Measurements from ENCODE around the gene TCF7L2.

DNA sequence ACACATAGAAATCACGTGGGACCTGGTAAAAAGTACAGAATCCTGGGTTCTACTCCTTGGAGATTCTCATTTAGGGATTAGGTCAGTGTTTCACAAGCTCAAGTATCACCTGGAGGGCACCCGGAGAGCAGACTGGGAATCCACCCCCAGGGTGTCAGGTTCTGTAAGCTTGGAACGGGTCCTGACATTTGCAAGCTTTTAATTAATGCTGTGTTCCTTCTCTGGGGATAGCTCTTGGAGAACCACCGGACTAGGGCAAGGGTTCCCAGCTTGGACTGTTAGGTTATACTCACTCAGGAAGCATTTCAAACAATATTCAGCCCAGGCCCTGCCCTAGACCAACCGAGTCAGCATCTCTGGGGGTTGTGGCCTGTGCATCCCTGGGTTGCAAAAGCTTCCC is 23.0 kb downstream of the TCF7L2 start:
- TF ChIP-seq, protein P1, sequence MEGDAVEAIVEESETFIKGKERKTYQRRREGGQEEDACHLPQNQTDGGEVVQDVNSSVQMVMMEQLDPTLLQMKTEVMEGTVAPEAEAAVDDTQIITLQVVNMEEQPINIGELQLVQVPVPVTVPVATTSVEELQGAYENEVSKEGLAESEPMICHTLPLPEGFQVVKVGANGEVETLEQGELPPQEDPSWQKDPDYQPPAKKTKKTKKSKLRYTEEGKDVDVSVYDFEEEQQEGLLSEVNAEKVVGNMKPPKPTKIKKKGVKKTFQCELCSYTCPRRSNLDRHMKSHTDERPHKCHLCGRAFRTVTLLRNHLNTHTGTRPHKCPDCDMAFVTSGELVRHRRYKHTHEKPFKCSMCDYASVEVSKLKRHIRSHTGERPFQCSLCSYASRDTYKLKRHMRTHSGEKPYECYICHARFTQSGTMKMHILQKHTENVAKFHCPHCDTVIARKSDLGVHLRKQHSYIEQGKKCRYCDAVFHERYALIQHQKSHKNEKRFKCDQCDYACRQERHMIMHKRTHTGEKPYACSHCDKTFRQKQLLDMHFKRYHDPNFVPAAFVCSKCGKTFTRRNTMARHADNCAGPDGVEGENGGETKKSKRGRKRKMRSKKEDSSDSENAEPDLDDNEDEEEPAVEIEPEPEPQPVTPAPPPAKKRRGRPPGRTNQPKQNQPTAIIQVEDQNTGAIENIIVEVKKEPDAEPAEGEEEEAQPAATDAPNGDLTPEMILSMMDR (IDR thresholded peaks at IDR 0.05): no peak
- TF ChIP-seq POLR2A (IDR thresholded peaks at IDR 0.05) (no peak), POLR2AphosphoS5 (IDR thresholded peaks at IDR 0.05) (no peak), EP300 (IDR thresholded peaks at IDR 0.05) (no peak)

All from stomach (tissue), 4 donors.